NCI-H82 treated with DMSO at 0.1 percent for 48 hours (cell line): ENCODE results near the gene FETUB.

Source experiments
- DNase-seq: peaks from one replicate; lab custom pipeline; 2025; ENCODE audit not compliant: unreplicated experiment; lab: John Stamatoyannopoulos, UW

Gene FETUB, protein sequence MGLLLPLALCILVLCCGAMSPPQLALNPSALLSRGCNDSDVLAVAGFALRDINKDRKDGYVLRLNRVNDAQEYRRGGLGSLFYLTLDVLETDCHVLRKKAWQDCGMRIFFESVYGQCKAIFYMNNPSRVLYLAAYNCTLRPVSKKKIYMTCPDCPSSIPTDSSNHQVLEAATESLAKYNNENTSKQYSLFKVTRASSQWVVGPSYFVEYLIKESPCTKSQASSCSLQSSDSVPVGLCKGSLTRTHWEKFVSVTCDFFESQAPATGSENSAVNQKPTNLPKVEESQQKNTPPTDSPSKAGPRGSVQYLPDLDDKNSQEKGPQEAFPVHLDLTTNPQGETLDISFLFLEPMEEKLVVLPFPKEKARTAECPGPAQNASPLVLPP

GRCh38 chr3:186639778-186640472 is at the start of gene FETUB:
Gene FETUB (plus strand): TSS chr3:186640399. CDS start chr3:186640461, 62 bp downstream.
- no peak for DNase-seq

DNA sequence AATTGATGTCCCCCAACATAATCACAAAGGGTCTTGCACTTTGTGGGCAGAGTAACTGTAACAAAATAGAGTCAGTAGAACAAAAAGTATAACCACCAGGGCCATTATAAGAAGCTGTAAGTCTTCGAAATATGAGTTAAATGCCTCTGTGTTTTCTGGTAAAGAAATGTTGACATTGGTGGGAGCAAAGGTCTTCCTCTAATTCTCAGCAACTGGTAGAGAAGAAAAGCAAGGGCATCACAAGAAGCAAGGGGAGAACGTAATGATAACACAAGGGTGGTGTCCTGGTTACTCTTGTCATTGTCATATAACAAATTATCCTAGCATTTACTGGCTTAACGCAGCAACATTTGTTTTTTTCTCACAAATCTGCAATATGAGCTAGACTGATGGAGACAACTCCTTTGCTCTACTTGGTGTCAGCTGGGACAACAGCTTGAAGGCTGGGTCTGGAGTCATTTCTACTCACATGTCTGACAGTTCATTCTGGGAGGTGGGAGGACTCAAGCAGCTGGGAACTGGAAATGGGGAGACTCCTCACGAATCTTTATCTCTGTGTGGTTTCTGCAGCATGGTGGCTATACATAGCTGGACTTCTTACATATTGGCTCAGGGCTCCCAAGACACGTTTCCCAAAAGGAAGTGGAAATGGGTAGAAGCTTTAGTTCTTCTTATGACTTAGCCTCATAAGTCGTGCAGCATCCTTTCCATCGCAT is 49.5 kb upstream of the FETUB start:
- DNase-seq = no peak

DNA sequence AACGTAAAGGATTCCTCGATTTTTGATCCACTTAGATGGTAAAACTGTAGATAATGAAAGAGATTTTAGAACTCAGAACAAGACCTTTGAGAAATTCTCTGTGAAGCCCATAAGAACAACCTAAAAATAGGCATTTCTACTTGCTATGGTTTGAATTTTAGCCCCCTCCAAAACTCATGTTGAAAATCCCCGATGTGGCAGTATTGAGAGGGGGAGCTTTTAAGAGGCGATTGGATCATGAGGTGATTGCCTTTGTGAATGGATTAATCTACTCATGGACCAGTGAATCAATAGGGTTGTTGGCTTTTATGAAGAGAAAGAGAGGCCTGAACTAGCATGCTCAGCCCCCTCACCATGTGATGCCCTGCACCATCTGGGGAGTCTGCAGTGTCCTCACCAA is 47.5 kb upstream of the FETUB start:
- DNase-seq = no peak

- DNase-seq = no peak
Measured at GRCh38 chr3:186593862-186594261, 46.3 kb upstream of the FETUB start.

DNA sequence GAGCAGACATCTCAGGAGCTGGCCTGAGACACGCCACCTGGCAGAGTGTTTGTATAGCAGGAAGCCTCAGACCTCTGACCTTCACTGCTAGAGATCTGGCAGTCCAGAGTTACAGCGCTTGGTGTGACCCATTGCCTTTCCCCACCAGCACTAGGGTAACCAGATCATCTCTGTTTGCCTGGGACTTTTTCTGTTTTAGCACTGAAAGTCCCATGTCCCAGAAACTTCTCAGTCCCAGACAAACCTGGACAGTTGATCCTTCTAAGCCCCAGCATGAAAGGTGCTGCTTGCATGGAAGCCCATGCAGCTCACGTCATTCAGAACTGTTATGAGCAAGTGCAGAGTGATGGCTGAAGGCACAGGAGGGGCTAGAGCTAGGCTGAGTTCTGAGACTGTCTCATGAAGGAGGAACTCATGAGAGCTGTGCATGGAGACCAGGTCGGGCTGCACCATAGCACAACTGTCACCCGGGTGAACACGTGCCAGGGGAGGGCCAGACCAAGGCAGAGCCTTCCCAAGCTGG is 45.5 kb upstream of the FETUB start:
- no peak for DNase-seq

- DNase-seq = no peak
Measured at GRCh38 chr3:186596568-186597287, 43.5 kb upstream of the FETUB start.

DNA sequence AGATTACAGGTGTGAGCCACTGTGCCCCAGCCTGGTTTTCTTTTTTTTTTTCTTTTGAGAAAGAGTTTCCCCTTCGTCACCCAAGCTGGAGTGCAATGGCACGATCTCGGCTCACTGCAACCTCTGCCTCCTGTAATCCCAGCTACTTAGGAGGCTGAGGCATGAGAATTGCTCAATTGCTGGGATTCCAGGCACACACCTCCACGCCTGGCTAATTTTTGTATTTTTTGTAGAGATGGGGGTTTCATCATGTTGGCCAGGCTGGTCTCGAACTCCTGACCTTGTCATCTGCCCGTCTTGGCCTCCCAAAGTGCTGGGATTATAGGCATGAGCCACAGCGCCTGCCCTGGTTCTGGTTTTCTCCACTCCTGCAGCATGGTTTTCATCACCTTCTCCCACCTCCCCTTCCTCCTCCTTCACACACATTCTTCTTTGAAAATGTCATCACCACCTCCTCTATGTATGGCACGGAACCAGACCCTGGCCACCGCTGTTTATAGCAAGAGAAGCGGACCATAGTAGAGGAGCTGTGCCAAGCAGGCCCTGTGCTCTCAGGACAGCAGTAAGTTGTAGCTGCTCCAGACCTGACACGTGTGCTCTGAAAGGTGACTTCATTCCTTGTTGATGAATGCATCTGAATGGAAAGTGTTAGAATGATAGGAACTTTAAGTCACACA is 42.0 kb upstream of the FETUB start:
- no peak for DNase-seq

DNA sequence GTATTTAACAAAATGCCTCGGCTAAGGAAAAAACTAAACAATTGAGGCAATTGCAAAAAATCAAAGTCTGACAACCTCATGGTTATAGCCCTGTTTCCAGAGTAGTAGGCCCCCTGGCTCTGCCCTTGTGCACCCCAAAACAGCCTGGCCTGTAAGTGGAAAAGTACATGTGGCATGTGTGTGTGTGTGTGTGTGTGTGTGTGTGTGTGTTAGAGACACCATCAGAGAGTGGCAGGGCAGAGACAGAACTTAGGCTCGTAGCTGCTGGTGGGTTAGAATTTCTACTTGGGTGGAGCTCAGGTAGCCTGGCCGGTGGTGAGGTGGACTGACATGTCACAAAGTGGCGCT is 41.4 kb upstream of the FETUB start:
- DNase-seq = no peak

- no peak for DNase-seq
Measured at GRCh38 chr3:186599142-186599784, 40.9 kb upstream of the FETUB start.

- DNase-seq = no peak
Measured at GRCh38 chr3:186599785-186600166, 40.4 kb upstream of the FETUB start.

DNA sequence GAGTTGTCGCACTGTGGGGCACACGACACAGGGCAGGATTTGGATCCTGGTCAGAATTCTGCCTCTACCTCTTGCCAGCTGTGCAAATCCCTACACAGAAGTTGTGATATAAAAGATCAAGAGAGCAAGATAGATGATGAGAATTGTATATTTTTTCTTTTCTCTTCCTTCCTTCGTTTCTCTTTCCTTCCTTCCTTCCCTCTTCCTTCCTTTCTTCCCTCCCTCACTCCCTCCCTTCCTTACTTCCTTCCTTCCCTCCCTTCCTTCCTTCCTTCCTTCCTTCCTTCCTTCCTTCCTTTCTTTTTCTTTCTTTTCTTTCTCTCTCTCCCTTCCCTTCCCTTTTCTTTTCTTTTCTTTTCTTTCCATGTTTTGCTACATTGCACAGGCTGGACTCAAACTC is 39.3 kb upstream of the FETUB start:
- DNase-seq = no peak

- no peak for DNase-seq
Measured at GRCh38 chr3:186603159-186603558, 37.0 kb upstream of the FETUB start.

DNA sequence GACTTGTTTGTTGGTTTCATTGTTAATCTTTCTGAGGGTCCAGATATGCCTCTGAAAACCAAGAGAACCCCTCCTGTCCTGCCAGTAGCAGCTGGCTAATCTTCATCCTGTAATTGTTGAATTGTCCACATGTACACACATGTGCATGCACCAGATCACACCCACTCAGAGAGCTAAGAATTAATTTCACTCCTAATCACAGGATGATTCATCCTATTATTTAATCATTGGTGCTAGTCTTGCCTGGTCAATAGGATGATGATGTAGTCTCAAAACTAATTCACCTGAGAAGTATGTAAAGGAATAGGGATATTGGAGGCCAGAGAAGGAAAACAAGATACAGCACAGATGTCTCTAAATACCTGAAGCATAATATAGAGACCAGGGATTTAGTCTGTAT is 35.1 kb upstream of the FETUB start:
- DNase-seq = no peak

DNA sequence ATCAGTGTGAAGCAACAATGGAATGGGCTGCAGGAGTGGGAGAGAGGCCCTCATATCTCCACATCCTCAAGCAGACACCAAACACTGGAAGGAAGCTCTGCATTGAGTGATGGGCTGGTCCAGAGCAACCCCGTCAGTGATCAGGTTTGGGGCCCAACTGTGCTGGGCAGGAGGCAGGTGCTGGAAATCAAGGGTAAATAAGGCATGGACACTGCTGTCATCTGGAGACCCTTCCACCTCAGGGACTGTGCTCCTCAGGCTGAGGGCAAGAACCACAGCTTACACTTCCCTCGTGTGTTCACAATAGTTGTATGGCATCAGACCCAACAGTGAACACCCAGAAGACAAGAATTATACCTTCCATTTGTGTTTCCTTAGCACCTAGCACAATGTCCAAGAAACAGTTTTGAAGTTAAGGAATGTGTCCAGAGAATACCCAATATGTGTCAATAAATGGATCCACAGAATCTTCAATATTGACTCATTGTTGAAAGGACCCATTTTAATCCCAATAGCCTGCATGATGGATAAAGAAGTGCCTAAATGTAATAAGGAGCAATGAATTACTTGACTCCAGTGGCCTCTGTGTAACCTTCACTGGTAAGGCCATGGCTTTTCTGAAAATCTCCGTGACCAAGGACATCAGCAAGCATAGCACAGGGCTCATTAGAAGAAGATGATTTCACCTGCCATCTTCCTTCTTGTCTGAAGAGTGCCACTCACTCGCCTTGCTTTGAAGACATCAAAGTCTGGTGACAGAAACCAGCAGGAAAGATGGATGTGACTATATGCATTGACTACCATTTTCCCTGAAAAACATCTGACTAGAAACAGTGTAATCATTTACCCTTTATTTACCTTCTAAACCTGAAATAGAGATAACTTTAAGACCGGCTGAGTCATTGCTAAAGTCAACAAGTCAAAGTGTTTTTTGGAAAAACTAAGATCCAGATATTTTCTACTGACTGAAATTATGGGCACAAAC is 34.3 kb upstream of the FETUB start:
- no peak for DNase-seq

DNA sequence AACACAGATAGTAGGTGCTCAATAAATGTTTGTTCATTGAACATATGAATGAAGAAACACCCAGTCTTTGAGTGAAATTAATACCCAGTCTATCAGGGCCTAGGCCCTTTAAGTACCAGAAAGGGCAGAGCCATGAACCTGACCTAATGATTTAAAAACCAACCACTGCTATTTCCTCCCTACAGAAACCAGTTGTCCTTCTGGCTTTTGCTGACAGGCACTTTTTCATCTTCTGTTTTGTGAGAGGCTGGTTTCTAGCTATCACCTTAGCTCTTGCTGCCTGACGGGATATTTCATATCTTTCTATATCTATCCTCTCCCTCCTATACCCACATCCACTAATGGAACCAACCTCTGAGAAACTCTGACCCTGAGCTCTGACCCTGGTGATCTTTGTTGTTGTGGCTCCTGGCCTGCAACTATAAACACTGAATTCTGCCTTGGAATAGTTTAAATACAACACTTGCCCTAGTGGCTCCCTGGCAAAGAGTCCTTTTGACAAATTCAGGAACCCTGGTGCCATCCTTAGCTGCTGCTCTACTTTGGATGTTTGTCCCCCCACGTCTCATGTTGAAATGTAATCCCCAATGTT is 31.5 kb upstream of the FETUB start:
- DNase-seq = no peak

- no peak for DNase-seq
Measured at GRCh38 chr3:186609247-186609868, 30.8 kb upstream of the FETUB start.

DNA sequence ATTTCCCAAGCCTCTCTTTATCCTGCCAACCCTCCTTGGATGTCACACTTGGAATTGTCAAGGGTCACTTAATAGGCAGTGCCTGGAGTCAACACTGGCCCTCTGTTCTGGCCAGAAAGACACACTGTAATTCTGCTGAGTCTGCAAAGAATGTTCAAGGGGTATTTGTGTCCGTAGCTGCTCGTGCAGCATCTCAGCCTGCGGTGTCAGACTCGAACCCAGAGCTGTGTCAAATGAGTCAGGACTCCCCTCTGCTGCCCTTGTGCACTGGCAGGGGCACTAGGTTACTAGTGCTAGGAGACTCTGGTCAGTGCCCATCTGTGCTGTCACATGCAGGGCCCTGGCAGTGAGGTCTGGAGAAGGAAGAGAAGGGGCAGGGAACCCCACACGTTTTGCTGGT is 28.1 kb upstream of the FETUB start:
- DNase-seq = no peak
